Endodermal cell (in vitro differentiated cells): Measurements from ENCODE around the gene SYNJ2. TPM values are rescaled to one million over a fixed set of nuclear protein-coding genes. Genes with fewer than 3 reads are reported as not detected.

Experiments used
- DNase-seq: peaks from one replicate; pipeline ENCODE4 v3.0.0-alpha.2; 2017
- H3K27ac ChIP-seq: 2 replicates; pipeline ENCODE4 v1.5.1; 2013; ENCODE audit warnings: mild to moderate bottlenecking, low read depth, low read length, moderate library complexity
- H3K27me3 ChIP-seq: 2 replicates; pipeline ENCODE4 v1.6.1; 2013; ENCODE audit warnings: mild to moderate bottlenecking, low read length, moderate library complexity; ENCODE audit not compliant: insufficient read depth, control insufficient read depth, poor library complexity, severe bottlenecking
- H3K36me3 ChIP-seq: 2 replicates; pipeline ENCODE4 v1.7.0; 2013; ENCODE audit warnings: mild to moderate bottlenecking, low read length, moderate library complexity; ENCODE audit not compliant: control insufficient read depth, insufficient read depth
- H3K4me1 ChIP-seq: one replicate; pipeline ENCODE4 v1.7.0; 2013; ENCODE audit warnings: low read length; ENCODE audit not compliant: control insufficient read depth, insufficient read depth
- H3K4me3 ChIP-seq: 2 replicates; pipeline ENCODE4 v1.5.1; 2013; ENCODE audit warnings: mild to moderate bottlenecking, low read length, moderate library complexity
- H3K9ac ChIP-seq: 2 replicates; pipeline ENCODE4 v1.6.1; 2013; ENCODE audit warnings: mild to moderate bottlenecking, low read length, moderate library complexity; ENCODE audit not compliant: poor library complexity, severe bottlenecking; ENCODE audit errors: extremely low read depth
- H3K9me3 ChIP-seq: 2 replicates; pipeline ENCODE4 v1.6.1; 2013; ENCODE audit warnings: mild to moderate bottlenecking, low read length, moderate library complexity; ENCODE audit not compliant: control insufficient read depth
- H3K27ac Mint-ChIP-seq: 2 replicates; pipeline ENCODE4 v1.8.0; 2020; ENCODE audit warnings: mixed read lengths
- H3K27me3 Mint-ChIP-seq: 2 replicates; pipeline ENCODE4 v1.8.0; 2021; ENCODE audit warnings: mild to moderate bottlenecking, mixed read lengths; ENCODE audit not compliant: insufficient read depth
- H3K36me3 Mint-ChIP-seq: 2 replicates; pipeline ENCODE4 v1.8.0; 2020; ENCODE audit warnings: low read depth, mixed read lengths
- H3K4me1 Mint-ChIP-seq: 2 replicates; pipeline ENCODE4 v1.8.0; 2020; ENCODE audit warnings: mixed read lengths
- H3K4me3 Mint-ChIP-seq: 2 replicates; pipeline ENCODE4 v1.8.0; 2020; ENCODE audit warnings: mild to moderate bottlenecking, moderate library complexity, mixed read lengths
- H3K9me3 Mint-ChIP-seq: 2 replicates; pipeline ENCODE4 v1.8.0; 2020; ENCODE audit warnings: mild to moderate bottlenecking, mixed read lengths
- WGBS, 2 experiments: methylation state at CpG; one replicate each; pipeline versions ENCODE4 v1.1.5 to v1.1.7; 2013; ENCODE audit warnings: missing lambda C conversion rate in 2 of 2, mixed read lengths in 1 of 2; ENCODE audit not compliant: insufficient coverage in 1 of 2, insufficient read length in 1 of 2; 5-methylcytosine and 5-hydroxymethylcytosine counted together
- total RNA-seq, 2 donors: library from RNA; stranded (reverse); fragmentation: NEBNext Ultra II Directional in 1 of 2; extraction: Animal tissue kit (Norgen Biotek cat#: 25700) in 1 of 2; gene quantifications; 2 replicates in 1 of 2; 3 replicates in 1 of 2; pipeline ENCODE4 v1.2.1, GENCODE V29; 2021
- TF ChIP-seq, protein P1 (sequence below): fragments of 200-600 bp; sonication (generic); conservative IDR thresholded peaks from 2 replicates; pipeline ENCODE4 v1.5.0; 2021; ENCODE audit warnings: antibody characterized with exemption, mild to moderate bottlenecking

SYNJ2 gene
- total RNA-seq, 2 donors from 2014 or later = 21.2 to 32.8 TPM

- no peaks in the 10 kb centered on the region for H3K9me3 Mint-ChIP-seq
- peaks cover 3% of the 10 kb centered on the region for H3K4me1 Mint-ChIP-seq
- Histone ChIP-seq H3K27ac (no peak overlapping the region), H3K9ac (no peak overlapping the region), H3K4me1 (no peaks in the 10 kb centered on the region), H3K9me3 (no peaks in the 10 kb centered on the region), H3K36me3 (peaks cover 96% of the 10 kb centered on the region), H3K27me3 (no peaks in the 10 kb centered on the region), H3K4me3 (no peak overlapping the region)
- H3K4me3 Mint-ChIP-seq = no peak overlapping the region
- DNase-seq = no peak
- H3K36me3 Mint-ChIP-seq = peaks cover 66% of the 10 kb centered on the region
- TF ChIP-seq, protein P1, sequence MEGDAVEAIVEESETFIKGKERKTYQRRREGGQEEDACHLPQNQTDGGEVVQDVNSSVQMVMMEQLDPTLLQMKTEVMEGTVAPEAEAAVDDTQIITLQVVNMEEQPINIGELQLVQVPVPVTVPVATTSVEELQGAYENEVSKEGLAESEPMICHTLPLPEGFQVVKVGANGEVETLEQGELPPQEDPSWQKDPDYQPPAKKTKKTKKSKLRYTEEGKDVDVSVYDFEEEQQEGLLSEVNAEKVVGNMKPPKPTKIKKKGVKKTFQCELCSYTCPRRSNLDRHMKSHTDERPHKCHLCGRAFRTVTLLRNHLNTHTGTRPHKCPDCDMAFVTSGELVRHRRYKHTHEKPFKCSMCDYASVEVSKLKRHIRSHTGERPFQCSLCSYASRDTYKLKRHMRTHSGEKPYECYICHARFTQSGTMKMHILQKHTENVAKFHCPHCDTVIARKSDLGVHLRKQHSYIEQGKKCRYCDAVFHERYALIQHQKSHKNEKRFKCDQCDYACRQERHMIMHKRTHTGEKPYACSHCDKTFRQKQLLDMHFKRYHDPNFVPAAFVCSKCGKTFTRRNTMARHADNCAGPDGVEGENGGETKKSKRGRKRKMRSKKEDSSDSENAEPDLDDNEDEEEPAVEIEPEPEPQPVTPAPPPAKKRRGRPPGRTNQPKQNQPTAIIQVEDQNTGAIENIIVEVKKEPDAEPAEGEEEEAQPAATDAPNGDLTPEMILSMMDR = no peak
- no peaks in the 10 kb centered on the region for H3K27me3 Mint-ChIP-seq
- H3K27ac Mint-ChIP-seq = no peak overlapping the region
These were observed 132.1 kb downstream of the SYNJ2 start for GRCh38 chr6:158113802-158114201.

DNA sequence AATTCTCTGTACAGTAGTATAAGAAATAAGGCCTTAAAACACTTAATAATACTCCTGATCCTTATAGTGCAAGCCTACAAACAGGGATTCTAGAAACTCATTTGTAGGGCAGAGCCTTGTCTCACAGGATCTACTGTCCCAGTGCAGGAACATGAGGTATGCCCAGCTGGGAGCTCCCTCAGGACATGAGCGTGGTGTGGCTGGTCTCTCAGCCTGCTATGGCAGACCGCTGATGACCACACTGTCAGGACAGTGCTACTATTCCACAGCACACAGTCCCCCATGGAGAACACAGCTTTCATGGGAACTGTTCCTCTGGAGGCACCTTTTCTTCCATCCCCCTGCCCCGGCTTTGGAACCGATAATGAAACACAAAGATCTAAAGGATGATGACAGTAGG lies 133.4 kb downstream of the SYNJ2 start:
- WGBS, 2 experiments = 90 to 96% methylated on average over 2 to 4 of the region's 4 CpGs
- Mint-ChIP-seq H3K4me1 (peaks cover 3% of the 10 kb centered on the region), H3K27ac (no peak overlapping the region), H3K4me3 (no peak overlapping the region), H3K9me3 (no peaks in the 10 kb centered on the region), H3K27me3 (no peaks in the 10 kb centered on the region), H3K36me3 (peaks cover 54% of the 10 kb centered on the region)
- Histone ChIP-seq H3K9me3 (no peaks in the 10 kb centered on the region), H3K36me3 (peaks cover 97% of the 10 kb centered on the region), H3K9ac (no peak overlapping the region), H3K4me3 (no peak overlapping the region), H3K27ac (no peak overlapping the region), H3K4me1 (no peaks in the 10 kb centered on the region), H3K27me3 (no peaks in the 10 kb centered on the region)
- no peak for DNase-seq
- TF ChIP-seq, protein P1 = no peak

DNA sequence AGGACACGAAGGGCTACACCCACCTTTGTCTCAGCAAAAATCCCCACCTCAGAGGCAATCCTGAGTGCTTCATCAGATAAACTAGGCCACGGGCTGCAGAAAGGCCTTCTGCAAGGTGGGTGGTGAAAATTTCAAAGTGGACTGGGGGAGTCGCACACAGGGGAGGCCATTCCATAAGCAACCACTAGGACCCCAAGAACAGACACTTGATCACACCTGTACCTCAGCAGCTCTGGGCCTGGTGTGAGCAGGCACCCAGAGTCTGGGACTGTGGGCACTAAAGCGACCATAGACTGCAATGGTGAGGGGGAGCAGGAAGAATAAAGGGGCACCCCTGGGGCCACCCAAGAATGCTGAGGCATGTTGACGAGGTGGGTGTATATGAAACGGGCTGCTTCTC lies 133.8 kb downstream of the SYNJ2 start:
- peaks cover 3% of the 10 kb centered on the region for H3K4me1 Mint-ChIP-seq
- no peaks in the 10 kb centered on the region for H3K27me3 Mint-ChIP-seq
- Histone ChIP-seq H3K36me3 (peaks cover 97% of the 10 kb centered on the region), H3K9me3 (no peaks in the 10 kb centered on the region), H3K9ac (no peak overlapping the region), H3K4me1 (no peaks in the 10 kb centered on the region), H3K27ac (no peak overlapping the region), H3K4me3 (no peak overlapping the region), H3K27me3 (no peaks in the 10 kb centered on the region)
- WGBS, 2 experiments = 97 to 100% methylated on average over 3 to 6 of the region's 6 CpGs
- peaks cover 54% of the 10 kb centered on the region for H3K36me3 Mint-ChIP-seq
- H3K27ac Mint-ChIP-seq = no peak overlapping the region
- no peaks in the 10 kb centered on the region for H3K9me3 Mint-ChIP-seq
- DNase-seq = no peak
- TF ChIP-seq, protein P1 = peak; percentile 30
- H3K4me3 Mint-ChIP-seq = no peak overlapping the region
